SK-N-SH (cell line): ENCODE data around the gene FOS. TPM values are rescaled to one million over a fixed set of nuclear protein-coding genes. Genes with fewer than 3 reads are reported as not detected.

Experiments
- CTCF ChIA-PET: fragments of 300-600, 350-600 bp; formaldehyde crosslinking; extraction: SDS; loops from one replicate; lab custom pipeline; 2021; lab: Yijun Ruan, JAX
- POLR2A ChIA-PET: fragments of 350-600 bp; sonication (Branson Sonifier 250); formaldehyde crosslinking; extraction: SDS; loops from one replicate; lab custom pipeline; 2020; ENCODE audit warnings: antibody characterized with exemption, inconsistent platforms; lab: Yijun Ruan, JAX
- DNase-seq: peaks from one replicate; pipeline ENCODE4 v3.0.0; 2012
- H2AFZ ChIP-seq: fragments of 200-600 bp; sonication (generic); 2 replicates; pipeline ENCODE4 v1.8.1; 2016; ENCODE audit warnings: antibody characterized with exemption, mild to moderate bottlenecking, low read depth
- H3F3A ChIP-seq: fragments of 200-600 bp; sonication (generic); replicated peaks from 2 replicates; pipeline ENCODE3; 2016; ENCODE audit warnings: antibody characterized with exemption, mild to moderate bottlenecking; ENCODE audit not compliant: insufficient read depth
- H3K27ac ChIP-seq, 2 experiments: fragments of 200-500 bp in 1 of 2; fragments of 200-600 bp in 1 of 2; sonication (Bioruptor generic) in 1 of 2; sonication (generic), shearing (Covaris generic) in 1 of 2; 2 replicates each; pipeline versions ENCODE4 v1.5.1 to v1.6.1; 2014 to 2016; ENCODE audit warnings: low read depth in 2 of 2, inconsistent platforms in 1 of 2, low read length in 1 of 2, mild to moderate bottlenecking in 1 of 2, mixed read lengths in 1 of 2
- H3K27me3 ChIP-seq: fragments of 200-600 bp; sonication (generic), shearing (Covaris generic); 2 replicates; pipeline ENCODE4 v1.6.1; 2016; ENCODE audit warnings: mixed run types; ENCODE audit not compliant: insufficient read depth
- H3K36me3 ChIP-seq, 2 experiments: fragments of 200-500 bp in 1 of 2; fragments of 200-600 bp in 1 of 2; sonication (Bioruptor generic) in 1 of 2; sonication (generic) in 1 of 2; replicated peaks in 1 of 2; 2 replicates each; pipeline versions ENCODE3 to v1.5.1; 2014 to 2016; ENCODE audit warnings: low read length in 1 of 2, mild to moderate bottlenecking in 1 of 2; ENCODE audit not compliant: insufficient read depth in 2 of 2, control insufficient read depth in 1 of 2
- H3K4me1 ChIP-seq, 2 experiments: fragments of 200-500 bp in 1 of 2; fragments of 200-600 bp in 1 of 2; sonication (Bioruptor generic) in 1 of 2; sonication (generic), shearing (Covaris generic) in 1 of 2; 2 replicates each; pipeline versions ENCODE4 v1.5.1 to v1.6.1; 2014 to 2016; ENCODE audit warnings: low read depth in 1 of 2, low read length in 1 of 2, mixed run types in 1 of 2; ENCODE audit not compliant: insufficient read depth in 2 of 2, control insufficient read depth in 1 of 2
- H3K4me2 ChIP-seq: fragments of 200-600 bp; sonication (generic), shearing (Covaris generic); 2 replicates; pipeline ENCODE4 v1.6.1; 2017; ENCODE audit warnings: mixed run types
- H3K4me3 ChIP-seq, 2 experiments: fragments of 200-500 bp in 1 of 2; fragments of 200-600 bp in 1 of 2; sonication (Bioruptor generic) in 1 of 2; sonication (generic), shearing (Covaris generic) in 1 of 2; 2 replicates each; pipeline versions ENCODE4 v1.5.1 to v1.8.1; 2014 to 2016; ENCODE audit warnings: low read depth in 2 of 2, inconsistent platforms in 1 of 2, low read length in 1 of 2, mild to moderate bottlenecking in 1 of 2, mixed read lengths in 1 of 2, moderate library complexity in 1 of 2
- H3K79me2 ChIP-seq: fragments of 200-600 bp; sonication (generic); 2 replicates; pipeline ENCODE4 v1.8.1; 2017; ENCODE audit warnings: mild to moderate bottlenecking; ENCODE audit not compliant: insufficient read depth
- H3K9ac ChIP-seq: fragments of 200-600 bp; sonication (generic); 2 replicates; pipeline ENCODE4 v1.6.1; 2017; ENCODE audit warnings: mixed run types
- H3K9me2 ChIP-seq: fragments of 200-600 bp; sonication (generic); 2 replicates; pipeline ENCODE4 v1.6.1; 2017; ENCODE audit warnings: mixed run types
- H3K9me3 ChIP-seq: fragments of 200-600 bp; sonication (generic); 2 replicates; pipeline ENCODE4 v1.6.1; 2017; ENCODE audit warnings: mixed run types, mild to moderate bottlenecking, moderate library complexity
- H4K20me1 ChIP-seq: fragments of 200-600 bp; sonication (generic); 2 replicates; pipeline ENCODE4 v1.6.1; 2017; ENCODE audit warnings: mild to moderate bottlenecking, mixed run types; ENCODE audit not compliant: insufficient read depth
- CTCF ChIP-seq: fragments of 200-600 bp; sonication (generic); IDR thresholded peaks from 2 replicates; pipeline ENCODE4 v1.6.1; 2017; ENCODE audit warnings: antibody characterized with exemption, mild to moderate bottlenecking, moderate library complexity
- ELF1 ChIP-seq: IDR thresholded peaks from 2 replicates; pipeline ENCODE4 v1.4.0; 2012
- EP300 ChIP-seq, 2 experiments: IDR thresholded peaks; 2 replicates each; pipeline versions ENCODE4 v1.4.0 to v1.6.1; 2012; ENCODE audit warnings: borderline replicate concordance in 1 of 2, low read depth in 1 of 2, low read length in 1 of 2
- FOXJ3 ChIP-seq: sonication (generic); formaldehyde crosslinking; IDR thresholded peaks from 2 replicates; pipeline ENCODE4 v1.5.1; 2020; ENCODE audit warnings: mild to moderate bottlenecking, missing genetic modification reagents
- FOXM1 ChIP-seq: IDR thresholded peaks from 2 replicates; pipeline ENCODE4 v1.4.0; 2012; ENCODE audit warnings: low read depth, mild to moderate bottlenecking
- GABPA ChIP-seq: IDR thresholded peaks from 2 replicates; pipeline ENCODE4 v1.4.0; 2012; ENCODE audit warnings: low read depth, mild to moderate bottlenecking
- IRF3 ChIP-seq: fragments of 150-350 bp; IDR thresholded peaks from 2 replicates; pipeline ENCODE4 v1.6.1; 2016; ENCODE audit warnings: mild to moderate bottlenecking, low read depth, low read length
- MXI1 ChIP-seq: IDR thresholded peaks from 2 replicates; pipeline ENCODE4 v1.6.1; 2012; ENCODE audit warnings: mild to moderate bottlenecking, low read depth, low read length, improper control_type of control experiment
- POLR2AphosphoS5 ChIP-seq: IDR thresholded peaks from 2 replicates; pipeline ENCODE4 v1.6.1; 2012; ENCODE audit warnings: low read depth, low read length
- RAD21 ChIP-seq: IDR thresholded peaks from 2 replicates; pipeline ENCODE4 v1.6.1; 2012; ENCODE audit warnings: mild to moderate bottlenecking, low read length
- RCOR1 ChIP-seq: fragments of 150-350 bp; IDR thresholded peaks from 2 replicates; pipeline ENCODE4 v1.6.1; 2017; ENCODE audit warnings: antibody characterized with exemption, low read length
- REST ChIP-seq: IDR thresholded peaks from 2 replicates; pipeline ENCODE4 v1.6.1; 2012; ENCODE audit warnings: mild to moderate bottlenecking, low read depth, low read length, moderate library complexity
- RXRA ChIP-seq: IDR thresholded peaks from 2 replicates; pipeline ENCODE4 v1.4.0; 2012; ENCODE audit warnings: low read depth, mild to moderate bottlenecking, borderline replicate concordance
- SIN3A ChIP-seq: IDR thresholded peaks from 2 replicates; pipeline ENCODE4 v1.6.1; 2012; ENCODE audit warnings: low read depth, mild to moderate bottlenecking, low read length, moderate library complexity, borderline replicate concordance
- SMC3 ChIP-seq: IDR thresholded peaks from 2 replicates; pipeline ENCODE4 v1.6.1; 2012; ENCODE audit warnings: low read depth, low read length, improper control_type of control experiment
- TAF1 ChIP-seq: IDR thresholded peaks from 2 replicates; pipeline ENCODE4 v1.6.1; 2012; ENCODE audit warnings: low read depth, mild to moderate bottlenecking, low read length, moderate library complexity, borderline replicate concordance
- TCF12 ChIP-seq: IDR thresholded peaks from 2 replicates; pipeline ENCODE4 v1.4.0; 2012
- USF2 ChIP-seq: fragments of 150-350 bp; IDR thresholded peaks from 2 replicates; pipeline ENCODE4 v1.6.1; 2017; ENCODE audit warnings: antibody characterized with exemption, low read length, low read depth, borderline replicate concordance
- WGBS: methylation state at CpG from one replicate; pipeline ENCODE4 v1.1.6; 2017; ENCODE audit warnings: low lambda C conversion rate; 5-methylcytosine and 5-hydroxymethylcytosine counted together
- polyA plus RNA-seq, 3 experiments: library from polyadenylated mRNA; depleted of rRNA; stranded (reverse); fragments of >200 nt; gene quantifications; 2 replicates each; pipeline ENCODE4 v1.2.3, GENCODE V29; 2012
- TF ChIP-seq, protein P1 (sequence below): IDR thresholded peaks from 2 replicates; pipeline ENCODE4 v1.4.0; 2012; ENCODE audit warnings: low read depth, borderline replicate concordance
- TF ChIP-seq, protein P2 (sequence below): IDR thresholded peaks from 2 replicates; pipeline ENCODE4 v1.4.0; 2012; ENCODE audit warnings: low read depth, borderline replicate concordance

FOS gene
- polyA plus RNA-seq, 1 of the 3 experiments (the other 2 are of a cell fraction): 309 TPM

DNA sequence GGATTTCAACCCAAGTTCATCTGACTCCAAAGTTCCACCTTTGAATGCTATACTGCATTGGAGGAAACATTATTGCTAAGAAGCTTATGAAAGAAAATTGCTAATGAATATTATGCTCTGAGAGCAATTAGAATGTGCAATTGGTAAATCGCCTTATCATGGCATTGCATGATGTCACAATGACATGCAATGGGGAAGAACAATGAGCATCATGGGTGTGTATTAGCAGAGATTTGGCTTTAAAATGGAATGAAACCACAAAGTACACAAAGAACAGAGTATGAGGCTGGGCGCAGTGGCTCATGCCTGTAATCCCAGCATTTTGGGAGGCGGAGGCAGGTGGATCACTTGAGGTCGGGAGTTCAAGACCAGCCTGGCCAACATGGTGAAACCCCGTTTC lies 34.7 kb downstream of the FOS start:
- H4K20me1 ChIP-seq: no peaks in the 10 kb centered on the region
- peaks cover 6 to 23% of the 10 kb centered on the region in 2 experiments; a peak in 2 of 4 replicates for H3K4me1 ChIP-seq
- H3K79me2 ChIP-seq: no peaks in the 10 kb centered on the region
- 78% methylated on average over 4 of the region's 5 CpGs for WGBS
- TF ChIP-seq CTCF (no peak), EP300 (IDR thresholded peaks at IDR 0.05; ENCODE audit: borderline replicate concordance in 1 of 2, low read depth in 1 of 2, low read length in 1 of 2) (no peak), MXI1 (no peak), RAD21 (no peak), SMC3 (no peak), SIN3A (no peak), TAF1 (no peak), FOXM1 (no peak), TCF12 (no peak), REST (no peak), RXRA (no peak), FOXJ3 (CRISPR knock-in tag) (no peak), IRF3 (no peak), USF2 (no peak), RCOR1 (no peak), ELF1 (no peak), GABPA (no peak), POLR2AphosphoS5 (no peak)
- TF ChIP-seq, protein P1, sequence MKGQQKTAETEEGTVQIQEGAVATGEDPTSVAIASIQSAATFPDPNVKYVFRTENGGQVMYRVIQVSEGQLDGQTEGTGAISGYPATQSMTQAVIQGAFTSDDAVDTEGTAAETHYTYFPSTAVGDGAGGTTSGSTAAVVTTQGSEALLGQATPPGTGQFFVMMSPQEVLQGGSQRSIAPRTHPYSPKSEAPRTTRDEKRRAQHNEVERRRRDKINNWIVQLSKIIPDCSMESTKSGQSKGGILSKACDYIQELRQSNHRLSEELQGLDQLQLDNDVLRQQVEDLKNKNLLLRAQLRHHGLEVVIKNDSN: no peak
- TF ChIP-seq, protein P2, sequence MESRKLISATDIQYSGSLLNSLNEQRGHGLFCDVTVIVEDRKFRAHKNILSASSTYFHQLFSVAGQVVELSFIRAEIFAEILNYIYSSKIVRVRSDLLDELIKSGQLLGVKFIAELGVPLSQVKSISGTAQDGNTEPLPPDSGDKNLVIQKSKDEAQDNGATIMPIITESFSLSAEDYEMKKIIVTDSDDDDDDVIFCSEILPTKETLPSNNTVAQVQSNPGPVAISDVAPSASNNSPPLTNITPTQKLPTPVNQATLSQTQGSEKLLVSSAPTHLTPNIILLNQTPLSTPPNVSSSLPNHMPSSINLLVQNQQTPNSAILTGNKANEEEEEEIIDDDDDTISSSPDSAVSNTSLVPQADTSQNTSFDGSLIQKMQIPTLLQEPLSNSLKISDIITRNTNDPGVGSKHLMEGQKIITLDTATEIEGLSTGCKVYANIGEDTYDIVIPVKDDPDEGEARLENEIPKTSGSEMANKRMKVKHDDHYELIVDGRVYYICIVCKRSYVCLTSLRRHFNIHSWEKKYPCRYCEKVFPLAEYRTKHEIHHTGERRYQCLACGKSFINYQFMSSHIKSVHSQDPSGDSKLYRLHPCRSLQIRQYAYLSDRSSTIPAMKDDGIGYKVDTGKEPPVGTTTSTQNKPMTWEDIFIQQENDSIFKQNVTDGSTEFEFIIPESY: no peak
- no peaks in the 10 kb centered on the region for H3F3A ChIP-seq
- no peak overlapping the region for H3K9ac ChIP-seq
- H3K27me3 ChIP-seq: no peaks in the 10 kb centered on the region
- H3K36me3 ChIP-seq: no peaks in the 10 kb centered on the region
- H3K4me2 ChIP-seq: no peak overlapping the region
- ChIA-PET CTCF (interaction anchor here (1.4 to 14.1 kb wide), 2 partner anchors 144 to 175 kb away, joined by 3 to 291 read pairs; no protein-coding TSS in a partner anchor), POLR2A (no interaction called here)
- no peak overlapping the region for H3K27ac ChIP-seq
- no peak overlapping the region for H3K4me3 ChIP-seq
- H3K9me2 ChIP-seq: no peaks in the 10 kb centered on the region
- no peak for DNase-seq
- no peak overlapping the region for H2AFZ ChIP-seq
- no peaks in the 10 kb centered on the region for H3K9me3 ChIP-seq
